ENCODE results near the gene NOTUM.

GRCh38 chr17:81968850-81969812 lies 8.1 kb upstream of the NOTUM start:
- no peak for TF ChIP-seq CTCF (conservative IDR thresholded peaks at IDR 0.05; ENCODE audit: low read length)
- TF ChIP-seq EZH2phosphoT487 (IDR thresholded peaks at IDR 0.05; ENCODE audit: borderline replicate concordance, low read depth, low read length): no peak
